Measurements from ENCODE around the gene ALKBH3. TPM values are rescaled to one million over a fixed set of nuclear protein-coding genes. Genes with fewer than 3 reads are reported as not detected.

ALKBH3 gene
- polyA plus RNA-seq, 1 of the 3 experiments (the other 2 are of a cell fraction): 27.0 TPM

- no peak for TF ChIP-seq EZH2phosphoT487 (IDR thresholded peaks at IDR 0.05; ENCODE audit: borderline replicate concordance, low read depth)
- peak; percentile 22; the same call in 1 of the 2 replicates for TF ChIP-seq SMC3 (IDR thresholded peaks at IDR 0.05; ENCODE audit: low read depth, low read length)
- TF ChIP-seq USF2 (IDR thresholded peaks at IDR 0.05; ENCODE audit: borderline replicate concordance, low read depth, low read length): no peak
- TF ChIP-seq RAD21 (IDR thresholded peaks at IDR 0.05; ENCODE audit: low read length): no peak; the same call in none of the 2 replicates
- peak in 1 of 2 experiments; percentile 96; a peak in 2 of 4 replicates for TF ChIP-seq EP300 (IDR thresholded peaks at IDR 0.05; ENCODE audit: borderline replicate concordance in 1 of 2, low read depth in 1 of 2, low read length in 1 of 2)
- TF ChIP-seq IRF3 (IDR thresholded peaks at IDR 0.05; ENCODE audit: low read depth, low read length): no peak
- peak; percentile 74 for TF ChIP-seq CHD2 (IDR thresholded peaks at IDR 0.05; ENCODE audit: low read length, partially characterized antibody)
- TF ChIP-seq NRF1 (IDR thresholded peaks at IDR 0.05; ENCODE audit: low read depth, low read length): no peak
- TF ChIP-seq USF1 (IDR thresholded peaks at IDR 0.05; ENCODE audit: borderline replicate concordance, low read depth): no peak
- no peak for TF ChIP-seq NFIC (IDR thresholded peaks at IDR 0.05; ENCODE audit: borderline replicate concordance)
These were observed 45.4 kb downstream of the ALKBH3 start (continued) for GRCh38 chr11:43925932-43926505.

GRCh38 chr11:43927070-43927469 is 46.4 kb downstream of the ALKBH3 start:
- no peak overlapping the region for H3K9ac ChIP-seq
- H3K27me3 ChIP-seq (ENCODE audit: insufficient read depth): no peaks in the 10 kb centered on the region
- ChIA-PET CTCF (interaction anchor here (0.6 to 15.0 kb wide), 9 partner anchors 14 to 130 kb away, joined by 3 to 222 read pairs (median 16); partner anchors contain the start of gene C11orf96), POLR2A (interaction anchor here (1.5 to 9.1 kb wide), 4 partner anchors 10 to 62 kb away, joined by 4 to 213 read pairs (median 17); partner anchors contain the start of gene C11orf96)
- no peaks in the 10 kb centered on the region for H3K9me3 ChIP-seq
- no peaks in the 10 kb centered on the region for H4K20me1 ChIP-seq (ENCODE audit: insufficient read depth)
- H3F3A ChIP-seq (replicated peaks; ENCODE audit: insufficient read depth): no peaks in the 10 kb centered on the region
- H3K36me3 ChIP-seq (replicated peaks in 1 of 2; ENCODE audit: control insufficient read depth in 1 of 2, insufficient read depth in 2 of 2, low read length in 1 of 2): no peaks in the 10 kb centered on the region
- no peak for DNase-seq
- 89% methylated on average over 2 of the region's 2 CpGs for WGBS (ENCODE audit: low lambda C conversion rate)
- peak overlapping the region; percentile 32 to 100; a peak in 3 of 4 replicates for H3K27ac ChIP-seq (ENCODE audit: low read depth in 2 of 2, low read length in 1 of 2)
- H3K4me1 ChIP-seq (ENCODE audit: control insufficient read depth in 1 of 2, insufficient read depth in 2 of 2, low read depth in 1 of 2, low read length in 1 of 2): peaks cover 0 to 83% of the 10 kb centered on the region in 2 experiments; a peak in 2 of 4 replicates
- H3K9me2 ChIP-seq: no peaks in the 10 kb centered on the region
- no peaks in the 10 kb centered on the region for H3K79me2 ChIP-seq (ENCODE audit: insufficient read depth)
- no peak overlapping the region for H3K4me3 ChIP-seq (ENCODE audit: low read depth in 2 of 2, low read length in 1 of 2)
- TF ChIP-seq EZH2phosphoT487 (IDR thresholded peaks at IDR 0.05; ENCODE audit: borderline replicate concordance, low read depth): no peak
- no peak for TF ChIP-seq POLR2AphosphoS5 (IDR thresholded peaks at IDR 0.05; ENCODE audit: low read depth, low read length)
- TF ChIP-seq FOXJ3 (CRISPR knock-in tag; IDR thresholded peaks at IDR 0.05): no peak
- TF ChIP-seq ZBTB33 (IDR thresholded peaks at IDR 0.05; ENCODE audit: borderline replicate concordance, low read depth): no peak
- no peak for TF ChIP-seq CHD2 (IDR thresholded peaks at IDR 0.05; ENCODE audit: low read length, partially characterized antibody)
- no peak for TF ChIP-seq MEF2A (IDR thresholded peaks at IDR 0.05; ENCODE audit: borderline replicate concordance, low read depth)
- no peak for TF ChIP-seq IRF3 (IDR thresholded peaks at IDR 0.05; ENCODE audit: low read depth, low read length)
- no peak overlapping the region for H2AFZ ChIP-seq (ENCODE audit: low read depth)
- H3K4me2 ChIP-seq: no peak overlapping the region

Measured in SK-N-SH (cell line).